CD4-positive, CD25-positive, alpha-beta regulatory T cell (primary cell): ENCODE measurements around the gene EVX1. TPM values are rescaled to one million over a fixed set of nuclear protein-coding genes. Genes with fewer than 3 reads are reported as not detected.

Experiments
- ATAC-seq, 2 donors: fragments of 150-1000 bp; cut with Tn5 transposase; one replicate each; pipeline ENCODE4 v1.10.0; 2021; ENCODE audit warnings: low read depth in 2 of 2, moderate number of reproducible peaks in 2 of 2, moderate library complexity in 1 of 2
- DNase-seq, 3 donors: peaks; one replicate each; pipeline versions ENCODE4 v3.0.0 to v3.0.0-alpha.2; 2012 to 2022; ENCODE audit warnings: mixed read lengths in 1 of 3
- H3K27ac ChIP-seq: one replicate; pipeline ENCODE4 v1.7.0; 2013; ENCODE audit warnings: mild to moderate bottlenecking, low read length; ENCODE audit not compliant: insufficient read depth, poor library complexity, severe bottlenecking
- H3K27me3 ChIP-seq: one replicate; pipeline ENCODE4 v1.7.0; 2013; ENCODE audit warnings: low read length; ENCODE audit not compliant: control insufficient read depth, insufficient read depth
- H3K36me3 ChIP-seq: one replicate; pipeline ENCODE4 v1.7.0; 2013; ENCODE audit warnings: mild to moderate bottlenecking, low read length, moderate library complexity; ENCODE audit not compliant: control insufficient read depth, insufficient read depth
- H3K4me1 ChIP-seq: 2 replicates; pipeline ENCODE4 v1.7.0; 2013; ENCODE audit warnings: mild to moderate bottlenecking, low read length; ENCODE audit not compliant: insufficient read depth, control insufficient read depth, poor library complexity, severe bottlenecking
- H3K4me3 ChIP-seq: one replicate; pipeline ENCODE4 v1.7.0; 2013; ENCODE audit warnings: low read depth, mild to moderate bottlenecking, low read length, moderate library complexity
- H3K9me3 ChIP-seq, 2 experiments: 1 replicate in 1 of 2; 2 replicates in 1 of 2; pipeline ENCODE4 v1.7.0; 2013; ENCODE audit warnings: low read length in 2 of 2, mild to moderate bottlenecking in 1 of 2, moderate library complexity in 1 of 2; ENCODE audit not compliant: control insufficient read depth in 2 of 2
- H3K27ac Mint-ChIP-seq, 3 donors: one replicate each; pipeline ENCODE4 v1.8.0; 2020 to 2022; ENCODE audit warnings: mild to moderate bottlenecking in 3 of 3, mixed read lengths in 3 of 3, moderate library complexity in 2 of 3
- H3K27me3 Mint-ChIP-seq: one replicate; pipeline ENCODE4 v1.8.0; 2022; ENCODE audit warnings: mild to moderate bottlenecking, mixed read lengths
- H3K36me3 Mint-ChIP-seq: one replicate; pipeline ENCODE4 v1.8.0; 2020; ENCODE audit warnings: mixed read lengths
- H3K4me1 Mint-ChIP-seq, 4 donors: one replicate each; pipeline ENCODE4 v1.8.0; 2020 to 2022; ENCODE audit warnings: mixed read lengths in 4 of 4, mild to moderate bottlenecking in 1 of 4
- H3K4me3 Mint-ChIP-seq, 4 donors: one replicate each; pipeline ENCODE4 v1.8.0; 2020 to 2022; ENCODE audit warnings: mild to moderate bottlenecking in 4 of 4, mixed read lengths in 4 of 4, moderate library complexity in 3 of 4
- H3K9me3 Mint-ChIP-seq, 7 donors: one replicate each; pipeline ENCODE4 v1.8.0; 2020 to 2022; ENCODE audit warnings: mixed read lengths in 7 of 7, mild to moderate bottlenecking in 3 of 7, moderate library complexity in 2 of 7
- polyA plus RNA-seq, 4 donors: library from polyadenylated mRNA; unstranded; fragments of 300-500 nt; fragmentation: Illumina TruSeq; gene quantifications; one replicate each; pipeline ENCODE4 v1.2.3, GENCODE V29; 2021
- total RNA-seq: library from RNA; stranded (reverse); gene quantifications from one replicate; pipeline ENCODE4 v1.2.3, GENCODE V29; 2022

The EVX1 gene
- total and polyA plus RNA-seq, 5 donors from 2014 or later, result not detected

- Histone ChIP-seq H3K27ac (no peak overlapping the region), H3K36me3 (no peaks in the 10 kb centered on the region), H3K4me3 (no peak overlapping the region), H3K9me3 (peaks cover 0 to 6% of the 10 kb centered on the region in 2 experiments), H3K27me3 (peaks cover 70% of the 10 kb centered on the region), H3K4me1 (peaks cover 30% of the 10 kb centered on the region)
- peaks cover 91% of the 10 kb centered on the region for H3K27me3 Mint-ChIP-seq
- no peak for DNase-seq
- no peaks in the 10 kb centered on the region for H3K36me3 Mint-ChIP-seq
- no peak for ATAC-seq
- peak overlapping the region; percentile 1 to 68 (median 24) for H3K4me3 Mint-ChIP-seq
- peaks cover 4 to 51% (median 16%) of the 10 kb centered on the region in 4 donors for H3K4me1 Mint-ChIP-seq
- no peak overlapping the region for H3K27ac Mint-ChIP-seq
- H3K9me3 Mint-ChIP-seq, result peaks cover 0 to 18% (median 0%) of the 10 kb centered on the region in 7 donors
These were observed 44.3 kb upstream of the EVX1 start for GRCh38 chr7:27198138-27198841.

- Mint-ChIP-seq H3K4me1 (peaks cover 0 to 49% (median 16%) of the 10 kb centered on the region in 4 donors), H3K4me3 (peak overlapping the region in 3 of 4 donors; percentile 44 to 60 (median 47)), H3K9me3 (peaks cover 0 to 18% (median 0%) of the 10 kb centered on the region in 7 donors), H3K27ac (no peak overlapping the region), H3K36me3 (no peaks in the 10 kb centered on the region), H3K27me3 (peaks cover 91% of the 10 kb centered on the region)
- no peak for DNase-seq
- Histone ChIP-seq H3K27me3 (peaks cover 67% of the 10 kb centered on the region), H3K4me3 (no peak overlapping the region), H3K9me3 (peaks cover 0 to 6% of the 10 kb centered on the region in 2 experiments), H3K36me3 (no peaks in the 10 kb centered on the region), H3K27ac (no peak overlapping the region), H3K4me1 (peaks cover 28% of the 10 kb centered on the region)
- no peak for ATAC-seq
These were observed 43.5 kb upstream of the EVX1 start for GRCh38 chr7:27198871-27199801.

- peak within 1 kb of the TSS; percentile 79 to 87 (median 82) for H3K4me3 Mint-ChIP-seq
- H3K27ac Mint-ChIP-seq, result peak within 1 kb of the TSS in 1 of 3 donors; percentile 71
- H3K36me3 Mint-ChIP-seq, result no peaks in the 10 kb centered on the region
- H3K4me1 Mint-ChIP-seq, result peaks cover 0 to 49% (median 19%) of the 10 kb centered on the region in 4 donors
- DNase-seq (no peak), ATAC-seq (peak; percentile 44 to 59)
- Histone ChIP-seq H3K27me3 (peaks cover 64% of the 10 kb centered on the region), H3K9me3 (peaks cover 0 to 6% of the 10 kb centered on the region in 2 experiments), H3K4me3 (no peak within 1 kb of the TSS), H3K27ac (no peak within 1 kb of the TSS), H3K4me1 (peaks cover 35% of the 10 kb centered on the region), H3K36me3 (no peaks in the 10 kb centered on the region)
- H3K27me3 Mint-ChIP-seq, result peaks cover 91% of the 10 kb centered on the region
- peaks cover 0 to 22% (median 0%) of the 10 kb centered on the region in 7 donors for H3K9me3 Mint-ChIP-seq
These were observed 42.5 kb upstream of the EVX1 start, which contains the start of gene HOXA13 for GRCh38 chr7:27199849-27200760. Gene HOXA13 (minus strand): TSS chr7:27200091. CDS start chr7:27200077, 14 bp downstream.

DNA sequence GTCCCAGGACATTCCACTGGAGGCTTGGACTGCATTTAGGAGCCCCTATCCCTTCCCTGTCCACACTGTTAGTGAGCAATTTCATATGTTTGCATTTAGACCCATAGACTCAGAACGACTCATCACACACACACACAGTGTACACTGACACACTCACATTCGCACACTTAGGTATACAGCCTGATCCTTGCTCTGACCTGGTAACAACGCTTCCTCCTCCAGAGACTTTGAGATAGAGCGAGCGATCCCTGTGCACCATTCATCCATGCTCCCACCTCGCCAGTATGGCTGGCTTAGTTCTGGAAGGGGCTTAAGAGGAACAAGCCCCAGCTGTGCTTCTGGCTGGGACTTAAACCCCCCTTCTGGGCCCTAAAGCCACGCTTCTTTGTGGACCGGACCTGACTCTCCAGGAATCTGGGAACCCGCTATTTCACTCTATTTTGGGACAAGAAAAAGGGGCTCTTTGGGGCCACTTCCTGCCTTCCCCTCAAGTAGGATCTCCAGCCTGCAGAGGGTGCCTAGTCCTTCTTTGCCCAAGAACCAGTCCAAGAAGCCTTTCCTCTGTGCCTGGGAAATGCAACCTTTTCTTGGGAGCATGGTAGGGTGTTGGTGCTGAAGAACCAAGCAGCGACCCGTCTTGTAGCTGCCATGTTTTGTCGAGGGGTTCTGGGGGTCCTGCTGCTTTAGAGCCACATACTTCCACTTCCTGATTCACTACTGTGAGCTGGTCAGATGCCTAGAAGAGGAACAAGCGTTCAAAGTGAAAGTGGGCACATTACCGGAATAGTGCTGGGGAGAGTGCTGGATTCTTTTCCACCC, 41.6 kb upstream of the EVX1 start:
- peaks cover 0 to 22% (median 0%) of the 10 kb centered on the region in 7 donors for H3K9me3 Mint-ChIP-seq
- no peak overlapping the region for H3K4me3 ChIP-seq

GRCh38 chr7:27201580-27202017, 41.0 kb upstream of the EVX1 start:
- peaks cover 60% of the 10 kb centered on the region for H3K27me3 ChIP-seq
- H3K4me1 Mint-ChIP-seq, result peaks cover 4 to 58% (median 25%) of the 10 kb centered on the region in 4 donors
- peaks cover 0 to 22% (median 0%) of the 10 kb centered on the region in 7 donors for H3K9me3 Mint-ChIP-seq
- H3K9me3 ChIP-seq, result peaks cover 0 to 6% of the 10 kb centered on the region in 2 experiments
- no peaks in the 10 kb centered on the region for H3K36me3 ChIP-seq
- H3K36me3 Mint-ChIP-seq, result peaks cover 3% of the 10 kb centered on the region
- H3K27me3 Mint-ChIP-seq, result peaks cover 91% of the 10 kb centered on the region
- DNase-seq (no peak), ATAC-seq (no peak)
- H3K4me3 Mint-ChIP-seq, result peak overlapping the region in 3 of 4 donors; percentile 5 to 87 (median 73)
- H3K27ac ChIP-seq, result no peak overlapping the region
- no peak overlapping the region for H3K27ac Mint-ChIP-seq
- H3K4me1 ChIP-seq, result peaks cover 39% of the 10 kb centered on the region
- H3K4me3 ChIP-seq, result no peak overlapping the region

More for the DNA sequence above, 41.6 kb upstream of the EVX1 start:
- peaks cover 91% of the 10 kb centered on the region for H3K27me3 Mint-ChIP-seq
- peaks cover 39% of the 10 kb centered on the region for H3K4me1 ChIP-seq
- H3K36me3 ChIP-seq, result no peaks in the 10 kb centered on the region
- no peak for DNase-seq
- H3K27me3 ChIP-seq, result peaks cover 61% of the 10 kb centered on the region
- H3K4me1 Mint-ChIP-seq, result peaks cover 0 to 56% (median 24%) of the 10 kb centered on the region in 4 donors
- no peak overlapping the region for H3K27ac ChIP-seq
- H3K27ac Mint-ChIP-seq, result peak overlapping the region in 1 of 3 donors; percentile 71
- peaks cover 2% of the 10 kb centered on the region for H3K36me3 Mint-ChIP-seq
- peak overlapping the region; percentile 69 to 87 (median 76) for H3K4me3 Mint-ChIP-seq
- H3K9me3 ChIP-seq, result peaks cover 0 to 6% of the 10 kb centered on the region in 2 experiments
- no peak for ATAC-seq

DNA sequence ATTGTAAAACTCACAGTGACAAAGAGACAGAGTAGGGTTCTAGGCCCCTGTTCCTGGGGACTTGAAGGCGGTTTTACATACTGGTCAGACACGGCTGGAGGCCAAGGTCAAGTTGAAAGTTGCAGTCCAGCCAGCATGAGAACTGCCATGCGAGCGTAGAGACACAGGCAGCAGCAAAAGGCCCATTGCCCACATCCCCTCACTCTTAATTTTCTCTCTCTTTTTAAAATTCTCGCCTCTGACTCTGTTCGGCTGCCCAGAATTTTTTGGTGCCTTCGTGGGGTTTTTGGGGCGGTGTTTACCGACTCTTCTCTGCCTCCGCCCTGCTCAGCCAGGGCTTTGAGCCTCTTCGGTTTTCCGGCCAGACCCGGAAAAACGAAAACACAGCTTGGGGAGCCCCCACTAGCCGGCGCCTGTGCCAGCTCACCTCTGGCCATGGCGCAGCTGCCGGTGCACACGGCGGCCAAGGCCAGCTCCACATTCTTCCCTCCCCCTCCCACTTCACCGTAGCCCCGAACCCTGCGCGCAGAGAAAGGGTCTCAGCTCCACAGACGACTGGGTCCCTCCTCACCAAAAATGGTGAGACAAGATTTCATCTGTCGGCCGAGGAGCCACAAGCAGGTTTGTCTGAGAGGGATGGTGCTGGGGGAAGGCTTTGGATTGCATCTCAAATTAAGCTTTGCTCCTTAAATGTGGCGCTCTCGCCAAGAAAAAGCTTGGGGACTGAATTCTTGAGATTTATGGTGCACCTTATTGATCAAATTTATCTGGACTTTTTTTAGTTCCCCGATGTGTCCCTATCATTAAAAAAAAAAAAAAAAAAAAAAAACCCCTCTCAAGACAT, 40.4 kb upstream of the EVX1 start:
- Mint-ChIP-seq H3K4me3 (peak overlapping the region in 3 of 4 donors; percentile 4 to 87 (median 5)), H3K36me3 (peaks cover 3% of the 10 kb centered on the region), H3K27me3 (peaks cover 91% of the 10 kb centered on the region), H3K9me3 (peaks cover 0 to 22% (median 0%) of the 10 kb centered on the region in 7 donors), H3K4me1 (peaks cover 5 to 58% (median 25%) of the 10 kb centered on the region in 4 donors), H3K27ac (no peak overlapping the region)
- H3K4me3 ChIP-seq, result no peak overlapping the region
- no peaks in the 10 kb centered on the region for H3K36me3 ChIP-seq
- ATAC-seq, result no peak
- H3K27me3 ChIP-seq, result peaks cover 60% of the 10 kb centered on the region
- no peak overlapping the region for H3K27ac ChIP-seq
- H3K9me3 ChIP-seq, result peaks cover 0 to 6% of the 10 kb centered on the region in 2 experiments
- DNase-seq, result no peak
- peaks cover 39% of the 10 kb centered on the region for H3K4me1 ChIP-seq
